H9 (cell line): Measurements from ENCODE around the gene IER5L. TPM values are rescaled to one million over a fixed set of nuclear protein-coding genes. Genes with fewer than 3 reads are reported as not detected.
A peak's percentile ranks its signal among the peaks of the same experiment; 100 is the strongest.

ENCODE experiments used
- DNase-seq: peaks from one replicate; pipeline ENCODE4 v3.0.0-alpha.2; 2017
- H2AFZ ChIP-seq: one replicate; pipeline ENCODE4 v1.6.1; 2013; ENCODE audit warnings: mild to moderate bottlenecking, low read length, control low read depth, moderate library complexity
- H2AK5ac ChIP-seq: 2 replicates; pipeline ENCODE4 v1.6.1; 2013; ENCODE audit warnings: low read length, control low read depth, mixed read lengths; ENCODE audit not compliant: insufficient read length
- H2BK120ac ChIP-seq: one replicate; pipeline ENCODE4 v1.6.1; 2013; ENCODE audit warnings: low read depth, mild to moderate bottlenecking, low read length, control low read depth, inconsistent platforms; ENCODE audit not compliant: poor library complexity, severe bottlenecking
- H2BK12ac ChIP-seq: 2 replicates; pipeline ENCODE4 v1.6.1; 2013; ENCODE audit warnings: low read length, control low read depth, mixed read lengths, low read depth; ENCODE audit not compliant: insufficient read length
- H2BK15ac ChIP-seq: 2 replicates; pipeline ENCODE4 v1.6.1; 2013; ENCODE audit warnings: low read depth, low read length, control low read depth
- H2BK20ac ChIP-seq: one replicate; pipeline ENCODE4 v1.6.1; 2013; ENCODE audit warnings: low read depth, mild to moderate bottlenecking, low read length, control low read depth, inconsistent platforms; ENCODE audit not compliant: poor library complexity, severe bottlenecking
- H2BK5ac ChIP-seq: 2 replicates; pipeline ENCODE4 v1.6.1; 2013; ENCODE audit warnings: low read length, control low read depth, mixed read lengths; ENCODE audit not compliant: insufficient read length
- H3K14ac ChIP-seq: 2 replicates; pipeline ENCODE4 v1.6.1; 2013; ENCODE audit warnings: low read length, control low read depth; ENCODE audit not compliant: insufficient read depth
- H3K18ac ChIP-seq: 2 replicates; pipeline ENCODE4 v1.6.1; 2013; ENCODE audit warnings: low read depth, mild to moderate bottlenecking, mixed read lengths, low read length, control low read depth; ENCODE audit not compliant: insufficient read length
- H3K23ac ChIP-seq: 2 replicates; pipeline ENCODE4 v1.6.1; 2013; ENCODE audit warnings: low read length, control low read depth, mixed read lengths, low read depth; ENCODE audit not compliant: insufficient read length
- H3K23me2 ChIP-seq: 2 replicates; pipeline ENCODE4 v1.6.1; 2013; ENCODE audit warnings: low read depth, mild to moderate bottlenecking, mixed read lengths, low read length, control low read depth; ENCODE audit not compliant: insufficient read length, poor library complexity, severe bottlenecking
- H3K27ac ChIP-seq: 2 replicates; pipeline ENCODE4 v1.5.1; 2013; ENCODE audit warnings: low read length, control low read depth, mixed read lengths, low read depth; ENCODE audit not compliant: insufficient read length
- H3K27me3 ChIP-seq: 2 replicates; pipeline ENCODE4 v1.6.1; 2013; ENCODE audit warnings: low read length, control low read depth, inconsistent platforms; ENCODE audit not compliant: insufficient read depth
- H3K4ac ChIP-seq: 2 replicates; pipeline ENCODE4 v1.6.1; 2013; ENCODE audit warnings: low read depth, mild to moderate bottlenecking, control low read depth, inconsistent platforms, low read length, moderate library complexity
- H3K4me1 ChIP-seq: 2 replicates; pipeline ENCODE4 v1.6.1; 2013; ENCODE audit warnings: low read length, control low read depth, inconsistent platforms; ENCODE audit not compliant: insufficient read depth
- H3K4me2 ChIP-seq: 2 replicates; pipeline ENCODE4 v1.6.1; 2013; ENCODE audit warnings: low read length, control low read depth, mixed read lengths; ENCODE audit not compliant: insufficient read length, insufficient read depth
- H3K56ac ChIP-seq: 2 replicates; pipeline ENCODE4 v1.6.1; 2013; ENCODE audit warnings: low read depth, mild to moderate bottlenecking, mixed read lengths, low read length, control low read depth; ENCODE audit not compliant: insufficient read length
- H3K79me1 ChIP-seq: 2 replicates; pipeline ENCODE4 v1.6.1; 2013; ENCODE audit warnings: low read depth, mild to moderate bottlenecking, moderate library complexity, low read length, control low read depth, inconsistent platforms; ENCODE audit not compliant: insufficient read depth, poor library complexity, severe bottlenecking
- H3K79me2 ChIP-seq: 2 replicates; pipeline ENCODE4 v1.6.1; 2013; ENCODE audit warnings: low read length, control low read depth, inconsistent platforms; ENCODE audit not compliant: insufficient read depth
- H3K9ac ChIP-seq: 2 replicates; pipeline ENCODE4 v1.6.1; 2013; ENCODE audit warnings: low read length, control low read depth, mixed read lengths; ENCODE audit not compliant: insufficient read length; ENCODE audit errors: extremely low read depth
- H3K9me3 ChIP-seq: one replicate; pipeline ENCODE4 v1.6.1; 2013; ENCODE audit warnings: low read depth, low read length, inconsistent platforms; ENCODE audit not compliant: control insufficient read depth
- H3T11ph ChIP-seq: one replicate; pipeline ENCODE4 v1.6.1; 2013; ENCODE audit warnings: mild to moderate bottlenecking, low read length, control low read depth, inconsistent platforms
- H4K20me1 ChIP-seq: one replicate; pipeline ENCODE4 v1.6.1; 2013; ENCODE audit not compliant: control insufficient read depth, insufficient read length, insufficient read depth
- H4K5ac ChIP-seq: 2 replicates; pipeline ENCODE4 v1.6.1; 2013; ENCODE audit warnings: low read depth, mild to moderate bottlenecking, mixed read lengths, low read length, control low read depth; ENCODE audit not compliant: insufficient read length
- H4K8ac ChIP-seq: replicated peaks from 2 replicates; pipeline ENCODE4 v1.6.1; 2013; ENCODE audit warnings: low read length, control low read depth, mixed read lengths, low read depth; ENCODE audit not compliant: insufficient read length
- H4K91ac ChIP-seq: 2 replicates; pipeline ENCODE4 v1.6.1; 2013; ENCODE audit warnings: low read depth, mild to moderate bottlenecking, moderate library complexity, mixed read lengths, low read length, control low read depth; ENCODE audit not compliant: insufficient read length
- H3K27ac Mint-ChIP-seq, 3 experiments: 2 replicates in 2 of 3; 3 replicates in 1 of 3; pipeline ENCODE4 v1.8.0; 2020 to 2021; ENCODE audit warnings: mixed read lengths in 3 of 3, mild to moderate bottlenecking in 1 of 3, moderate library complexity in 1 of 3
- H3K27me3 Mint-ChIP-seq: 2 replicates; pipeline ENCODE4 v1.8.0; 2021; ENCODE audit warnings: low read depth, mild to moderate bottlenecking, moderate library complexity, mixed read lengths
- H3K36me3 Mint-ChIP-seq, 3 experiments: 2 replicates in 2 of 3; 3 replicates in 1 of 3; pipeline ENCODE4 v1.8.0; 2020 to 2021; ENCODE audit warnings: low read depth in 3 of 3, mixed read lengths in 3 of 3; ENCODE audit not compliant: insufficient read depth in 1 of 3
- H3K4me1 Mint-ChIP-seq, 2 experiments: 2 replicates each; pipeline ENCODE4 v1.8.0; 2020; ENCODE audit warnings: mixed read lengths in 2 of 2
- H3K4me3 Mint-ChIP-seq, 2 experiments: 2 replicates in 1 of 2; 3 replicates in 1 of 2; pipeline ENCODE4 v1.8.0; 2020 to 2021; ENCODE audit warnings: mild to moderate bottlenecking in 2 of 2, mixed read lengths in 2 of 2, moderate library complexity in 1 of 2
- H3K9me3 Mint-ChIP-seq, 2 experiments: 2 replicates in 1 of 2; 3 replicates in 1 of 2; pipeline ENCODE4 v1.8.0; 2020; ENCODE audit warnings: mild to moderate bottlenecking in 2 of 2, mixed read lengths in 2 of 2, moderate library complexity in 1 of 2
- CTCF ChIP-seq: fragments of 200-600 bp; sonication (generic); conservative IDR thresholded peaks from 3 replicates; pipeline ENCODE4 v1.8.0; 2021; ENCODE audit warnings: antibody characterized with exemption, mild to moderate bottlenecking
- WGBS: extraction: QIAGEN DNeasy Blood & Tissue Kit; methylation state at CpG from one replicate; pipeline ENCODE4 v1.1.7; 2013; ENCODE audit warnings: missing lambda C conversion rate, low lambda C conversion rate, mixed read lengths; ENCODE audit not compliant: insufficient read length; ENCODE audit errors: extremely low coverage; 5-methylcytosine and 5-hydroxymethylcytosine counted together
- total RNA-seq: library from RNA; stranded (reverse); gene quantifications from 2 replicates; pipeline ENCODE4 v1.2.1, GENCODE V29; 2021

Gene IER5L
- total RNA-seq, 1 experiment from 2014 or later: 1.0 TPM

GRCh38 chr9:129223551-129224208, 45.6 kb upstream of the IER5L start:
- Histone ChIP-seq H3K9me3 (no peaks in the 10 kb centered on the region), H2BK120ac (no peak overlapping the region), H2AFZ (no peak overlapping the region), H2BK5ac (no peak overlapping the region), H3K18ac (no peak overlapping the region), H4K5ac (no peak overlapping the region), H2BK15ac (no peak overlapping the region), H3K4me2 (no peak overlapping the region), H4K20me1 (peaks cover 2% of the 10 kb centered on the region), H3K27me3 (no peaks in the 10 kb centered on the region), H2BK20ac (no peak overlapping the region), H3T11ph (no peak overlapping the region), H2AK5ac (no peak overlapping the region), H4K91ac (no peak overlapping the region), H3K4me1 (no peaks in the 10 kb centered on the region; the same call in 1 of the 2 replicates), H3K9ac (no peak overlapping the region), H3K79me1 (no peaks in the 10 kb centered on the region), H4K8ac (no peak overlapping the region), H3K56ac (no peak overlapping the region), H3K79me2 (no peaks in the 10 kb centered on the region), H3K14ac (no peak overlapping the region), H3K27ac (no peak overlapping the region), H2BK12ac (no peak overlapping the region), H3K23ac (no peak overlapping the region), H3K4ac (no peak overlapping the region), H3K23me2 (no peaks in the 10 kb centered on the region)
- Mint-ChIP-seq H3K9me3 (no peaks in the 10 kb centered on the region), H3K36me3 (no peaks in the 10 kb centered on the region), H3K4me3 (no peak overlapping the region; a peak in 1 of 5 replicates), H3K27ac (0 out of 7 replicates have a peak overlapping the region, but pooled peaks of 1 of the 3 experiments have one; percentile 20), H3K27me3 (no peaks in the 10 kb centered on the region), H3K4me1 (peaks cover 20 to 50% of the 10 kb centered on the region in 2 experiments)
- DNase-seq: no peak
- WGBS: no CpG with 5 or more reads among the region's 15 CpGs
- no peak for TF ChIP-seq CTCF
